BLaER1 treated with 17β-estradiol and CSF1 and Interleukin-3, amounts not matched to agents 10 nM and 100 nM (cell line): ENCODE measurements around the gene SMCHD1.
"Not testable (repeated sequence)": the region's sequence is repeated elsewhere in the genome, so short reads cannot be mapped to it uniquely, and the experiment has no call there.

Experiments
- H3K27ac ChIP-seq, 11 experiments: shearing (Covaris generic); formaldehyde crosslinking; 2 replicates each; pipeline ENCODE4 v1.8.1; 2022
- H3K27me3 ChIP-seq, 11 experiments: shearing (Covaris generic); formaldehyde crosslinking; 2 replicates each; pipeline ENCODE4 v1.8.1; 2022
- H3K36me3 ChIP-seq, 11 experiments: shearing (Covaris generic); formaldehyde crosslinking; 2 replicates each; pipeline ENCODE4 v1.8.1; 2022
- H3K4me1 ChIP-seq, 10 experiments: shearing (Covaris generic); formaldehyde crosslinking; 2 replicates each; pipeline ENCODE4 v1.8.1; 2022
- H3K4me2 ChIP-seq, 11 experiments: shearing (Covaris generic); formaldehyde crosslinking; 2 replicates each; pipeline ENCODE4 v1.8.1; 2022
- H3K4me3 ChIP-seq, 10 experiments: shearing (Covaris generic); formaldehyde crosslinking; 2 replicates each; pipeline ENCODE4 v1.8.1; 2022
- H3K9ac ChIP-seq, 11 experiments: shearing (Covaris generic); formaldehyde crosslinking; 2 replicates each; pipeline ENCODE4 v1.8.1; 2022
- H3K9me3 ChIP-seq, 11 experiments: shearing (Covaris generic); formaldehyde crosslinking; replicated peaks in 1 of 11; 2 replicates each; pipeline ENCODE4 v1.8.1; 2022
- H4K20me1 ChIP-seq, 11 experiments: shearing (Covaris generic); formaldehyde crosslinking; 2 replicates each; pipeline ENCODE4 v1.8.1; 2022
- Cebpa-rat ChIP-seq, 11 experiments: shearing (Covaris generic); IDR thresholded peaks; 2 replicates each; pipeline ENCODE4 v1.8.1; 2022

SMCHD1 gene

DNA sequence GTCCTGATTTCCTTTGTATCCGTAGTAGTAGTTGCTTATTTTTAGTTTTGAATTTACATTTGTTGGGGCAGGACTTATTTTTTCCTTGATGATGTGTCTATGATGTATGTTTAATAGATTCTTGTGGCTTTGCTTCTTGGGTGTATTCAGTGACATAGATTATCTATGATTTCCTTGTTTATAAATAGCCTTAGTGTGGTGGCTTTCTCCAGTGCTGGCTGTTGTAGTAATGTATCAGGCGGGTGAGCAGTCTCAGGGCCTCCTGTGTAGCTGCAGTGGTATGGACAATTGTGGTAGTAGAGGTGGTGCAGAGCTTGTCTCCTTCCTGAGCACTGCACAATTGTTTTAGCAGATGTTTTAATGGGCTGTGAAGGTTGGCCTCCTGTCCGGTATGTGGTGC, 60.5 kb downstream of the SMCHD1 start:
- no peak overlapping the region for H3K4me2 ChIP-seq
- H4K20me1 ChIP-seq: peaks cover 11 to 45% (median 29%) of the 10 kb centered on the region in 11 experiments; a peak in 18 of 22 replicates
- no peaks in the 10 kb centered on the region for H3K4me1 ChIP-seq
- TF ChIP-seq Cebpa-rat (IDR thresholded peaks at IDR 0.05): no peak
- H3K27ac ChIP-seq: no peak overlapping the region
- H3K4me3 ChIP-seq: no peak overlapping the region
- H3K36me3 ChIP-seq: peaks cover 91 to 100% (median 99%) of the 10 kb centered on the region in 11 experiments
- no peaks in the 10 kb centered on the region for H3K27me3 ChIP-seq
- H3K9ac ChIP-seq: no peak overlapping the region
- no peaks in the 10 kb centered on the region for H3K9me3 ChIP-seq

GRCh38 chr18:2716394-2717326, 61.1 kb downstream of the SMCHD1 start:
- H3K9ac ChIP-seq: no peak overlapping the region
- peaks cover 93 to 100% (median 100%) of the 10 kb centered on the region in 11 experiments for H3K36me3 ChIP-seq
- no peak overlapping the region for H3K27ac ChIP-seq

GRCh38 chr18:2717407-2717806, 61.9 kb downstream of the SMCHD1 start:
- no peak overlapping the region for H3K4me3 ChIP-seq
- H3K27me3 ChIP-seq: no peaks in the 10 kb centered on the region
- H3K9ac ChIP-seq: no peak overlapping the region
- no peak overlapping the region for H3K27ac ChIP-seq
- H3K9me3 ChIP-seq: no peaks in the 10 kb centered on the region
- TF ChIP-seq Cebpa-rat (IDR thresholded peaks at IDR 0.05): no peak
- peaks cover 93 to 100% (median 100%) of the 10 kb centered on the region in 11 experiments for H3K36me3 ChIP-seq
- H4K20me1 ChIP-seq: peaks cover 11 to 50% (median 32%) of the 10 kb centered on the region in 11 experiments; a peak in 18 of 22 replicates
- H3K4me2 ChIP-seq: no peak overlapping the region
- no peaks in the 10 kb centered on the region for H3K4me1 ChIP-seq

More at GRCh38 chr18:2716394-2717326, 61.1 kb downstream of the SMCHD1 start:
- Histone ChIP-seq H3K27me3 (no peaks in the 10 kb centered on the region), H4K20me1 (peaks cover 11 to 45% (median 30%) of the 10 kb centered on the region in 11 experiments; a peak in 18 of 22 replicates), H3K4me1 (no peaks in the 10 kb centered on the region), H3K4me3 (no peak overlapping the region), H3K9me3 (no peaks in the 10 kb centered on the region), H3K4me2 (no peak overlapping the region)
- no peak for TF ChIP-seq Cebpa-rat (IDR thresholded peaks at IDR 0.05)

DNA sequence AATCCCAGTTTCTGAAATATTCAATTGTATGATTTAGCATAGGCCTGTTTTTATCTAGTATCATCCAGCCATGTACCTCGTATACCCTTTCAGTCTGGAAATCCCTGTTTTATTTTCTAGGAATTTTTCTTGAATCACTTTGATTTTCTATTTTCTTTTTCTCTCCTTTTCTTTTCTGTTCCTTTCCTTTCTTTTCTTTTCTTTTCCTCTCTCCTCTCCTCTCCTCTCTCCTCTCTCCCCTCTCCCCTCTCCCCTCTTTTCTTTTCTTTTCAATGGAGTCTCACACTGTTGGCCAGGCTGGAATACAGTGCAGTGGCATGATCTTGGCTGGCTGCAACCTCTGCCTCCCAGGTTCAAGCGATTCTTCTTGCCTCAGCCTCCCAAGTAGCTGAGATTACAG, 63.5 kb downstream of the SMCHD1 start:
- H3K4me3 ChIP-seq: no peak overlapping the region
- peaks cover 11 to 55% (median 35%) of the 10 kb centered on the region in 11 experiments; a peak in 18 of 22 replicates for H4K20me1 ChIP-seq
- TF ChIP-seq Cebpa-rat (IDR thresholded peaks at IDR 0.05): no peak
- H3K4me1 ChIP-seq: 0 out of 20 replicates have a peak, but pooled peaks cover 0 to 7% (median 0%) of the 10 kb centered on the region in 10 experiments
- H3K36me3 ChIP-seq: peaks cover 95 to 100% (median 99%) of the 10 kb centered on the region in 11 experiments
- H3K27me3 ChIP-seq: no peaks in the 10 kb centered on the region
- no peak overlapping the region for H3K9ac ChIP-seq
- no peaks in the 10 kb centered on the region for H3K9me3 ChIP-seq
- H3K27ac ChIP-seq: no peak overlapping the region
- H3K4me2 ChIP-seq: no peak overlapping the region

GRCh38 chr18:2723207-2723606, 67.7 kb downstream of the SMCHD1 start:
- H3K9me3 ChIP-seq: no peaks in the 10 kb centered on the region
- 0 out of 22 replicates have a peak overlapping the region, but pooled peaks of 1 of the 11 experiments have one; percentile 14 for H3K9ac ChIP-seq
- peaks cover 81 to 100% (median 98%) of the 10 kb centered on the region in 11 experiments for H3K36me3 ChIP-seq
- no peak overlapping the region for H3K4me3 ChIP-seq
- no peak for TF ChIP-seq Cebpa-rat (IDR thresholded peaks at IDR 0.05)
- H3K27ac ChIP-seq: no peak overlapping the region
- no peak overlapping the region for H3K4me2 ChIP-seq
- no peaks in the 10 kb centered on the region for H3K27me3 ChIP-seq
- H4K20me1 ChIP-seq: peaks cover 0 to 25% (median 6%) of the 10 kb centered on the region in 11 experiments; a peak in 6 of 22 replicates
- H3K4me1 ChIP-seq: 0 out of 20 replicates have a peak, but pooled peaks cover 0 to 7% (median 0%) of the 10 kb centered on the region in 10 experiments

DNA sequence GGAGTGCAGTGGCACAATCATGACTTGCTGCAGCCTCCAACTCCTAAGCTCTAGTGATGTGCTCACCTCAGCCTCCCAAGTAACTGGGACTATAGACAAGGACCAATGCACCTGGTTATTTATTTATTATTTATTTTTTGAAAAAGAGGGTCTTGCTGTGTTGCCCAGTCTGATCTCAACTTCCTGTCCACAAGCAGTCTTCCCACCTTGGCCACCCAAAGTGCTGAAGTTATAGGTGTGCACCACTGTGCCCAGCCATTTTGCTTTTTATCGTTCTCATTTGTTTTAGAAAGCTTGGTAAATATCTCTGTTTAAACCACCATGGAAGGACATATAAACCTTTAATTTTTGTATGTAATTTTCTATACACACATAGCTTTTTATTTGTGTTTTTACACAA, 74.2 kb downstream of the SMCHD1 start:
- Histone ChIP-seq H3K36me3 (peaks cover 85 to 100% (median 98%) of the 10 kb centered on the region in 11 experiments), H3K27me3 (no peaks in the 10 kb centered on the region), H3K4me1 (no peaks in the 10 kb centered on the region)

GRCh38 chr18:2736823-2737222, 81.3 kb downstream of the SMCHD1 start:
- TF ChIP-seq Cebpa-rat (IDR thresholded peaks at IDR 0.05): no peak
- no peaks in the 10 kb centered on the region for H3K9me3 ChIP-seq
- no peak overlapping the region for H3K27ac ChIP-seq
- no peak overlapping the region for H3K4me3 ChIP-seq
- H3K27me3 ChIP-seq: no peaks in the 10 kb centered on the region
- H3K36me3 ChIP-seq: peaks cover 92 to 100% (median 97%) of the 10 kb centered on the region in 11 experiments
- H4K20me1 ChIP-seq: no peaks in the 10 kb centered on the region
- no peak overlapping the region for H3K4me2 ChIP-seq
- H3K9ac ChIP-seq: no peak overlapping the region
- H3K4me1 ChIP-seq: no peaks in the 10 kb centered on the region

More for the DNA sequence above, 74.2 kb downstream of the SMCHD1 start:
- TF ChIP-seq Cebpa-rat (IDR thresholded peaks at IDR 0.05): no peak
- Histone ChIP-seq H3K9ac (no peak overlapping the region), H3K4me2 (no peak overlapping the region), H3K9me3 (no peaks in the 10 kb centered on the region), H3K4me3 (no peak overlapping the region), H4K20me1 (peaks cover 0 to 3% (median 0%) of the 10 kb centered on the region in 11 experiments; a peak in 1 of 22 replicates), H3K27ac (no peak overlapping the region)

DNA sequence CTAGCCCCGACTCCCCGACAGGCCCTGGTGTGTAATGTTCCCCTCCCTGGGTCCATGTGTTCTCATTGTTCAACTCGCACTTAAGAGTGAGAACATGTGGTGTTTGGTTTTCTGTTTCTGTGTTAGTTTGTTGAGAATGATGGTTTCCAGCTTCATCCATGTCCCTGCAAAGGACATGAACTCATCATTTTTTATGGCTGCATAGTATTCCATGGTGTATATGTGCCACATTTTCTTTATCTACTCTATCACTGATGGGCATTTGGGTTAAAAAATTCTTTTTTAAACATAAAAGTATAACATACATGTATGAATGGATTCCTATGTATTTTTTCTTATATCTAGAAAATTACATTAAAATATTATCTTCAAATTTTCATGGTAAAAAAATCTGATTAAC, 84.6 kb downstream of the SMCHD1 start:
- H3K4me1 ChIP-seq, H3K27me3 ChIP-seq, H3K4me2 ChIP-seq, H3K27ac ChIP-seq, H4K20me1 ChIP-seq, H3K9me3 ChIP-seq, H3K4me3 ChIP-seq, H3K9ac ChIP-seq: not testable (repeated sequence)
- H3K36me3 ChIP-seq: peaks cover 92 to 100% (median 97%) of the 10 kb centered on the region in 11 experiments

DNA sequence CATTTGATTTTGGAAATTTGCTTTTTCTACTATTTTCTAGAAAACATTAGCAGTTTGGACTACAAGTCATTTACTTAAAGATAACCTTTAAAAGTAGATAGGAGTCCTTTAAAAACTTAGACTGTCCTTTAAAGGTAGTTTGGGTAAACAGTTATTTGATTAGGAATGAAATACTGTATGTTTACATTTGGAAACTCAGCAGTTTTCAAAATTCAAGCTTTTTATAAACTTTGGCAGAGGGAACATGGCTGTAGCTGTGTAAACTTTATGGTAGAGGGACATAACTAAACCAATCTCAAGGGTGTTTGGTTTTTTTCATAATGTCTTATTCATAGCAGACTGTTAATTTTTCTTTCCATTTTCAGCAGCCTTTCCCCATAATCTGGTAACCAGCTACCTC, 90.7 kb downstream of the SMCHD1 start:
- no peaks in the 10 kb centered on the region for H3K4me1 ChIP-seq
- no peak overlapping the region for H3K4me2 ChIP-seq
- TF ChIP-seq Cebpa-rat (IDR thresholded peaks at IDR 0.05): no peak
- H3K27me3 ChIP-seq: no peaks in the 10 kb centered on the region
- no peaks in the 10 kb centered on the region for H4K20me1 ChIP-seq
- H3K9me3 ChIP-seq: no peaks in the 10 kb centered on the region
- peaks cover 92 to 100% (median 99%) of the 10 kb centered on the region in 11 experiments for H3K36me3 ChIP-seq
- no peak overlapping the region for H3K27ac ChIP-seq
- H3K4me3 ChIP-seq: no peak overlapping the region
- H3K9ac ChIP-seq: no peak overlapping the region
